Limb (tissue), 2 donors: ENCODE results near the gene PTDSS2.

ENCODE experiments used
- DNase-seq, 2 donors: peaks; one replicate each; pipeline ENCODE4 v3.0.0-alpha.2; 2016; ENCODE audit errors: extremely low spot score in 2 of 2

PTDSS2 gene

GRCh38 chr11:447923-448731 lies 2.0 kb upstream of the PTDSS2 start:
- peak; percentile 91 to 98 for DNase-seq

- peak; percentile 52 to 69 for DNase-seq
Observed at GRCh38 chr11:450809-451451, 851 bp downstream of the PTDSS2 start.

DNA sequence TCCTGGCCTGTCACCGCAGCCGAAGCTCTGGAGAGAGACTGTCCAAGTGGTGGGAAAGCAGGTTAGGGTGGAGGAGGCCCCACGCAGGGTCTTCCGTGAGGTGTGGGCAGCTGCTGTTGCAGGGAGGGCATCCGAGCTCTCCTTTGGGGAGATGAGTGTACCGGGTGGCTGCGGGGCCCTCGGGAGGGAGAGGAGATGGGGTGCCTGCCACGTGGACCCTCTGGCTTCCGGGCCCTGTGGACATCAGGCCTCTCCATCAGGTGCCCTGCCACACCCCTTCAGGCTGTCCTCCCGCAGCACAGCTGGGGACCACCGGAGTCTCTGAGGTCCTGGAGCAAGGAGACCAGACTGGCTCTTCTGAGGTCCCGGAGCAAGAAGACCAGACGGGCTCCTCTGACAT lies 1.7 kb downstream of the PTDSS2 start:
- DNase-seq: no peak

DNA sequence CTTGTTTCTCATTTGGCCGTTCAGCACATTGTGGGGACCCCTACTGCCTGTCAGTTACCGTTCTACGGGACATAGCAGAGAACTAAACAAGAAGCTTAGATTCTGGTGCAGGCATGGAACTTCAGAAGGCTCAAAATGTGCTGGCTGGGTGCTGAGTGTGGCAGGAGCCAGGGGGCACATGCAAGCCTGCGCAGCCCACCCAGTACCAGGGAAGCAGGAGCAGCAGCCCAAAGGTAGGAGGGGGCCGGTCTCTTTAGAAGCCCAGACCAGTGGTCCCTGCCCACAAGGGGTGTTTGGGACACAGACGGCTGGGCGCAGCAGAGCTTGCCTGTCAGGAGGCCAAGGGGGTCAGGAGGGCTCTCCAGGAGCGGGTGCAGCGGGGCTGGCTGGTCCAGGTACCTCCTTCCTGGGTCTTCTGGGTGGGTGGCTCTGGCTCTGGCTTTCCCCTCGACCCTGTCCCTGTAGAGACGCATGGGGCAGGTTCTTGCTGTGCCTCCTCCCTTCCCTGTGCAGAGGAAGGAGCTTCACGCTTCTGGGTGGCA lies 2.2 kb downstream of the PTDSS2 start:
- no peak for DNase-seq

DNA sequence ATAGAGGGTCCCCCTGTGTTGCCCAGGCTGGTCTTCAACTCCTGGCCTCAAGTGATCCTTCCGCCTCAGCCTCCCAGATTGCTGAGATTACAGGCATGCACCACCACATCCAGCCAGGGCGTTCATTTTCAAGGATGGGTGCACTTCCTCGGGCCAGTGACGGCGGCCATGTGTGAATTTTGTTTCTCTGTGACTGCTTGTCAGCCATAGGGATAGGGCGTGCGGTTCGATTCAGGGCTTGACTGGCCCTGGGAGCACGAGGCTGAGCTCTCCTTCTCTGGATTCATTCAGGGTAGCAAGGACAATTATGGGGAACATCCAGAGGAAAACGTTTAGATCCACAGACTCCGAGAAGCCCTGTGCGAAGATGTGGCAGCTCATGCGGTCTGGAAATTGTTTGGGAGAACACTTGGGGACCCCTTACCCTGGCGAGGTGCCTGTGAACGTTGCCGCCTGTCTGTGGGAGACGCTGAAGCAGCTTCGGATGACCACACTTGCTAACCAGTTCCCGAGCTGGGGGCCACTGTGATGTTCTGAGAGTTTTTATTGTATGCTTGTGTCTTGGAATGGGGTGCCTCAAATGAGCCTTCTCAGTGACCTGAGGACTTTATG lies 2.9 kb downstream of the PTDSS2 start:
- no peak for DNase-seq

- no peak for DNase-seq
Observed at GRCh38 chr11:453564-453963, 3.5 kb downstream of the PTDSS2 start.

DNA sequence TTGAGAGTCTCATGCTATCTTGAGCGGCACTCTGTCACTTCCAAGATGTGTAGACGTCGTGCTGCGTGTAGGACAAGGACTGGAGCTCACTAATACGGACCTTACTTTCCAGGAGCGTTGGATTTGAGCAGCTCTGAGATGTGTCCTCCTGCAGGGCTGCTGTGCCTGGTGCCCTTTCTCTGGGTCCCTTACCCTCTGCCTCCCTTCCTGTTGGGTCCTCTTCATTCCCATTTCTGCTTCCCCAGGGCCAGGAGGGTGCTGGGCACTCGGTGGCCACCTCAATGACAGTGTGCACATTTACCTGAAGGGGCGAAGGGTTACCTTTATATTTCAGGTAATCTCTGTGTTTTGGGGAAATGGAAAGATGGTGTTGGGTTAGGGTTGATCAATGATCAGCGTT lies 4.0 kb downstream of the PTDSS2 start:
- no peak for DNase-seq

DNA sequence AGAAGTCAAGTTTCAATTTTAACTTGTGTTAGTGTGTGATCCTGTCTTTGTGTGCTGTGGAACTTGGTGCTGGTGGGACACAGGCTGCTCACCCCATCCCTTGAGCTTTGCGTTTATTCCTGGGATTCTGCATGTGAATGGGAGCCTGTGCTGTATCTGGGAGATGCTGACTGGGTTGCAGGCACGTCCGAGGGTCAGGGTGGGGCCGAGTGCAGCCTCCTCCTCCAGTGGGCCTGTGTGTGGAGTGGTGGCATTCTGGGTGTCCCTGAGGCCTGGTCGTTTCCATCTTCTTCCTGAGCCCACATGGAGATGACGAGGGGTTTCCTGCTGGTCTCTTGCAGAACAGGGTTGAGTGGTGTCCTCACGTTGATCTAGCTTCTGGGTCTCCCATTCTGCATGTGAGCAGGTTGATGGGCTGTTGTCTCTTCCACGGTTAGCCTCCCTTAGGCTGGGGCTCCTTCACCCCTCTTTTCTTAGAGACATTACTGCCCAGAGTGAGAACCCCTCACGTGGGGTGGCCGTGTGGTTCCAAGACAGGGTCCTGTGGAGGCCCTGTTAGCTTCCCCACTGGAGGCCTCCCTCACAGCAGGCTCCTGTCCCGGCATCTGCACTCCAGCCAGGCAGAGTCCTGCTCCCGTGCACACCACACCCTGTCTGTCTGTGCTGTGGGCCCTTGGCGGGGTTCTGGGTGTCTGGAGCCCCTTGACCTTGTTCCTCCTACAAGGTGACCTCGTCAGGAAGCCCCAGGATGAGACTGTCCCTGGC lies 4.9 kb downstream of the PTDSS2 start:
- no peak for DNase-seq

DNA sequence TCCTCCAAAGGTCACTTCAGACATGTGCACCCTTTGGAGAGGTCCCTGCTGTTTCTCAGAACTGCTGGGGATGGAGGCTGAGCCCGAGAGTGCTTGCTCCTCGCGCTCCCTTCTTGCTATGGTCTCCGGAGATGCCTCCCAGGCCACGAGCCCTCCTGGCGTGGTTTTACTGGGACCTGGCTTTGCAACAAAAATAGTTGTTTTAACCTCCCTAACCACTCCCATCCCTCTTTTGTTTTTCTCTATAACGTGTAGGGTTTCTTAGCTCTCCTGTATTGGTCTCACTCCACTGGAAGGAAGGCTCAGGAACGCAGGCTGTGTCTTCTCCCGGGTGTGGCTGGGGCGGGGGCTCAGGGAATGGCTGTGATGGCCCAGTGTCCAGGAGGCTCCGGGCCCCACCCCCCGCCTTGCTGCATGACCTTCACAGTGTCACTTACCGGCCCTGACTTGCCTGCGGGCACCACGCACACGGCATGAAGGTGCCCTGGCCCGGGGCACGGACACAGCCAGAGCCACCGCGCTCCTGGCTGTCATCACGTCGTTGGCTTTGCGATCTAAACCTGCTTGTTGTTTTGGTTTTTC lies 5.6 kb downstream of the PTDSS2 start:
- DNase-seq: no peak

DNA sequence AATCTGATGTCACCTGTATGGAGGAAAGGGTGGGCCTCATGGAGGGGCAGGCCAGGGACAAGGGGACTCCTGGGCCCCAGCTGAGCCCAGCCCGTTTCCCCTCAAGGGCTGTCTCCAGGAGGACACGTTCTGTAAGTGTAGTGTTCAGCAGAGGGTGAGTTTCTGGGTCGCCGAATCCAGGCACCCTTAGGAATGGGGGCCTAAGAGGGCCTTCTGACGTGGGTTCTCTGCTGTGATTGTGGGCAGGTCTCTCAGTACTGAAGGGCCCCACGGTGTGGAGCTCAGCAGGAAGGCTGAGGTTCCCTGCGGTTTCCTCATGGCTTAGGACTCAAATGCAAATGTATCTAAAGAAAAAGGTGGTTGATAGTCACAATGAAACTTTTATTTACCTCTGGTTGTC lies 6.5 kb downstream of the PTDSS2 start:
- DNase-seq: no peak

GRCh38 chr11:457111-457760 lies 7.2 kb downstream of the PTDSS2 start:
- DNase-seq: no peak

GRCh38 chr11:459511-460220 lies 9.6 kb downstream of the PTDSS2 start:
- DNase-seq: no peak

GRCh38 chr11:460331-461199 lies 10.5 kb downstream of the PTDSS2 start:
- DNase-seq: no peak

DNA sequence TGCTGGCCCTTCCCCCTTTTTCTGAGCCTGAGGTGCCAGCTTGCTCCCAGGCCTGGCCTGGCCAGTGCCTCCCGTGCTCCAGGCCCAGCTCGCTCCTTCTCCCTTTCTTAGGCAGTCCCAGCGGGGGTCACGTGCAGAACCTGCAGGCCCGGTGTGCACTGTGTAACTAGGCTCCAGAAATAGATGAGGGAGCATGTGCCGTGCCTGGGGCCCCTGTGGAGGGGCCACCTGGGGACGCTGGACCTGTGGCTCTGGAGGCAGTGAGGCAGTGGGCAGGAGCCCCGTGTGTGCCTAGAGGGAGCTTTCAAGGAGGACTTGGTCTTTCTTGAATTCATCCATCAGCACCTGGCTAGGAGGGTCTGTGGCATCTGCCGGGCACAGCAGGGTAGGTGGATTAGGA lies 11.5 kb downstream of the PTDSS2 start:
- no peak for DNase-seq

DNA sequence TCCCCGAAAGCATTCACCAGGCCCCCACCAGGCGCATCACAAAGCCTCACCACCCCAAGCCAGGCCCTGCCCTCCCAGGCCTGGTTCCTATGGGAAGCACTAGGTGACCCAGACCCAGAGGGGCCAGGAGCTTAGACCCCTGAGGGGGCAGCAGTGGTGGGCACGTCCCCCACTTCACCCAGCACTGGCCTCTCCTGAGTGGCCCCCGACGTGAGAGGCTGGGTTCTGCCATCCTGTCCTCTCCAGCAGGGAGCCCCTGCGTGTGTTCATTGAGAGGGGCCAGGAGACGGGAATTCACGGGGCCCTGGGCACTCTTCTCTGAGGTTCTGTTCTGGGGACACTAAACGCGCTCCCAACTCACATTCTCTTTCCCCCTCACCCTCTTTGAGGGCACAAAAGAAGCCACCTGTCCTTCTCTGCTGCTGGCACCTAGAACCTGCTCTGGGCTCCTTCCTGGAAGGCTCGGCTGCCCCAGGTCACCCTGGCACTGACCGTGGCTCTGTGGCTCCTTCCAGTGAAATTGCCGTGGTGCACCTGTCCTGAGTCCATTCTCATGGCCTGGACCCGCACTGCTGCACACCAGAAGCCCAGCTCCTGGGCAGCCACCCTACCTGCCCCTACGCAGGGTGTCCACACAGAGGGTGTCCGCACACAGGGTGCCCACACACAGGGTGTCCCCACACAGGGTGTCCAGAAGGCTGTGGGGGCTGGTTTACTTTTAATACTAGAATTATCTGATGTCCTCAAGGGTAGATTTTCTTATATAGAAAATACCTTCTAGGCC lies 12.2 kb downstream of the PTDSS2 start:
- DNase-seq: no peak

GRCh38 chr11:464316-464715 lies 14.2 kb downstream of the PTDSS2 start:
- DNase-seq: no peak

- no peak for DNase-seq
Observed at GRCh38 chr11:465896-466530, 15.9 kb downstream of the PTDSS2 start.

DNA sequence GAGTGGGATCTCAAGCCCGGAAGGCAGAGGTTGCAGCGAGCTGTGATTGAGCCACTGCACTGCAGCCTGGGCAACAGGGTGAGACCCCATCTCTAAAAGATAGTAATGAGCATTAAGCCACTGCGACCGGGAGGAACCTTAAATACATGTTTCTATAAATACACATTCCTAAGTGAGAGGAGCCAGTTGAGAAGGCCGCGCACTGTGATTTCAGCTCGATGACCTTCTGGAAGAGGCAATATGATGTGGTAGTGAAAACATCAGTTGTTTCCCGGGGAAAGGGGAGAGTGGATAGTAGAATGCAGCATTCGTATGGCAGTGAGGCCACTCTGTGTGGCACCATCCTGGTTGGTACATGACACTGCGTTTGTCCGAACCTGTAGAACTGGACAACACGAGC lies 18.0 kb downstream of the PTDSS2 start:
- DNase-seq: no peak
